Endothelial cell of umbilical vein (primary cell): ENCODE data around the gene KIF26B. TPM values are rescaled to one million over a fixed set of nuclear protein-coding genes. Genes with fewer than 3 reads are reported as not detected.
"Not testable (repeated sequence)": the region's sequence is repeated elsewhere in the genome, so short reads cannot be mapped to it uniquely, and the experiment has no call there.

ENCODE experiments used
- BruUV-seq: library from RNA; stranded (reverse); fragments of 400-500 nt; replicated peaks from 2 replicates; lab custom pipeline; 2021; lab: Mats Ljungman, UMichigan
- CTCF ChIA-PET: fragments of 300-600, 350-600 bp; sonication (Branson Sonifier 250); formaldehyde crosslinking; loops from one replicate; lab custom pipeline; 2021; ENCODE audit warnings: antibody characterized with exemption, inconsistent platforms; lab: Charles Lee
- POLR2A ChIA-PET: fragments of 300-600, 350-600 bp; sonication (Branson Sonifier 250); formaldehyde crosslinking; loops from one replicate; lab custom pipeline; 2021; ENCODE audit warnings: antibody characterized with exemption, inconsistent platforms; lab: Charles Lee
- DNase-seq: peaks from one replicate; pipeline ENCODE4 v3.0.0-alpha.2; 2011; ENCODE audit warnings: low read depth, low spot score
- FAIRE-seq: peaks from 2 replicates; lab custom pipeline; 2011; peaks lifted over from hg19 to GRCh38; lab: Jason Lieb, UNC
- H2AFZ ChIP-seq: 2 replicates; pipeline ENCODE4 v1.6.0; 2012; ENCODE audit warnings: low read depth, low read length, control low read depth, inconsistent platforms
- H3K27ac ChIP-seq: 2 replicates; pipeline ENCODE4 v1.5.1; 2011; ENCODE audit warnings: low read depth, mild to moderate bottlenecking, control low read depth, low read length, moderate library complexity; ENCODE audit not compliant: insufficient read depth
- H3K27me3 ChIP-seq, 2 experiments: 2 replicates each; pipeline versions ENCODE4 v1.6.0 to v1.6.1; 2011; ENCODE audit warnings: low read length in 2 of 2, mixed read lengths in 1 of 2; ENCODE audit not compliant: control insufficient read depth in 2 of 2, insufficient read depth in 2 of 2
- H3K36me3 ChIP-seq, 2 experiments: 2 replicates in 1 of 2; 3 replicates in 1 of 2; pipeline ENCODE4 v1.5.1; 2011; ENCODE audit warnings: low read length in 2 of 2, mild to moderate bottlenecking in 1 of 2, moderate library complexity in 1 of 2; ENCODE audit not compliant: control insufficient read depth in 2 of 2, insufficient read depth in 2 of 2; ENCODE audit errors: extremely low read depth in 1 of 2
- H3K4me1 ChIP-seq: 3 replicates; pipeline ENCODE4 v1.5.1; 2011; ENCODE audit warnings: mild to moderate bottlenecking, low read length; ENCODE audit not compliant: control insufficient read depth, insufficient read depth; ENCODE audit errors: extremely low read depth
- H3K4me2 ChIP-seq: 2 replicates; pipeline ENCODE4 v1.6.1; 2011; ENCODE audit warnings: low read length, control low read depth, mixed read lengths; ENCODE audit not compliant: insufficient read depth
- H3K4me3 ChIP-seq, 3 experiments: fragments of 200-600 bp in 1 of 3; sonication (generic), shearing (Covaris generic) in 1 of 3; replicated peaks in 1 of 3; 2 replicates each; pipeline ENCODE4 v1.5.1; 2011 to 2016; ENCODE audit warnings: control low read depth in 3 of 3, low read length in 3 of 3, mild to moderate bottlenecking in 2 of 3, inconsistent platforms in 1 of 3, low read depth in 1 of 3, moderate library complexity in 1 of 3; ENCODE audit not compliant: insufficient read depth in 1 of 3
- H3K79me2 ChIP-seq: 2 replicates; pipeline ENCODE4 v1.6.0; 2012; ENCODE audit warnings: low read length, inconsistent platforms; ENCODE audit not compliant: control insufficient read depth, insufficient read depth
- H3K9ac ChIP-seq: replicated peaks from 2 replicates; pipeline ENCODE3; 2011; ENCODE audit warnings: low read length, control low read depth; ENCODE audit not compliant: insufficient read depth; ENCODE audit errors: extremely low read depth
- H3K9me1 ChIP-seq: replicated peaks from 3 replicates; pipeline ENCODE4 v1.6.0; 2011; ENCODE audit warnings: mild to moderate bottlenecking, low read length; ENCODE audit not compliant: control insufficient read depth, insufficient read depth; ENCODE audit errors: extremely low read depth
- H3K9me3 ChIP-seq: replicated peaks from 2 replicates; pipeline ENCODE4 v1.5.1; 2012; ENCODE audit warnings: low read length, inconsistent platforms; ENCODE audit not compliant: control insufficient read depth, insufficient read depth
- H4K20me1 ChIP-seq: replicated peaks from 2 replicates; pipeline ENCODE3; 2011; ENCODE audit warnings: mild to moderate bottlenecking, low read length; ENCODE audit not compliant: control insufficient read depth, insufficient read depth; ENCODE audit errors: extremely low read depth
- EZH2 ChIP-seq: IDR thresholded peaks from 2 replicates; pipeline ENCODE4 v1.6.1; 2012; ENCODE audit warnings: borderline replicate concordance, low read depth, mild to moderate bottlenecking, moderate library complexity, low read length, inconsistent platforms; ENCODE audit not compliant: severe bottlenecking
- FOS ChIP-seq: IDR thresholded peaks from 2 replicates; pipeline ENCODE4 v1.6.1; 2011; ENCODE audit warnings: mild to moderate bottlenecking, low read length, moderate library complexity, borderline replicate concordance; ENCODE audit not compliant: insufficient read depth
- GATA2 ChIP-seq: IDR thresholded peaks from 2 replicates; pipeline ENCODE4 v1.7.0; 2011; ENCODE audit warnings: low read depth, mild to moderate bottlenecking, moderate library complexity, mixed read lengths, low read length; ENCODE audit not compliant: insufficient read length, insufficient read depth
- JUN ChIP-seq: IDR thresholded peaks from 2 replicates; pipeline ENCODE4 v1.6.1; 2011; ENCODE audit warnings: borderline replicate concordance, low read depth; ENCODE audit not compliant: insufficient read length, insufficient read depth
- MYC ChIP-seq: IDR thresholded peaks from one replicate; pipeline ENCODE4 v1.6.1; 2011; ENCODE audit warnings: mild to moderate bottlenecking, low read depth, low read length
- dilution Hi-C: fragments of 300-500 bp; cut with MboI; formaldehyde crosslinking; loops from one replicate; pipeline ENCODE4 v1.15.0; 2019; ENCODE audit warnings: low sequenced_read_pairs; ENCODE audit not compliant: extremely low pct_ligation_motif_present
- intact Hi-C: fragments of 100-400 bp; cut with micrococcal nuclease; formaldehyde crosslinking; loops from one replicate; pipeline ENCODE4 v1.10.0; 2022
- polyA plus RNA-seq, 4 experiments: library from polyadenylated mRNA; depleted of rRNA in 3 of 4; stranded (reverse) in 3 of 4; unstranded in 1 of 4; fragments of >200 nt; gene quantifications; 2 replicates each; pipeline versions ENCODE4 v1.2.1 to v1.2.3, GENCODE V29; 2011 to 2012; ENCODE audit warnings: missing spikeins in 1 of 4
- total RNA-seq: library from RNA; stranded (reverse); gene quantifications from 2 replicates; pipeline ENCODE4 v1.2.3, GENCODE V29; 2021

The KIF26B gene
- total and polyA plus RNA-seq, 2 donors (not counting 3 experiments of a cell fraction or from before 2014, with no cell fraction given), result 0.04 to 0.49 TPM

- DNase-seq (no peak), FAIRE-seq (no peak)
- dilution Hi-C loops (no loop called here), intact Hi-C loops (no loop called here)
- Histone ChIP-seq H3K4me1 (no peaks in the 10 kb centered on the region), H3K27me3 (no peaks in the 10 kb centered on the region), H3K79me2 (no peaks in the 10 kb centered on the region), H3K36me3 (no peaks in the 10 kb centered on the region), H3K9me3 (no peaks in the 10 kb centered on the region), H3K27ac (no peak overlapping the region), H2AFZ (no peak overlapping the region), H3K9ac (no peak overlapping the region), H3K4me3 (no peak overlapping the region), H3K4me2 (no peak overlapping the region), H3K9me1 (no peaks in the 10 kb centered on the region), H4K20me1 (no peaks in the 10 kb centered on the region)
- BruUV-seq, result no TSS peak
- CTCF ChIA-PET, result no interaction called here
- TF ChIP-seq JUN, result no peak
- POLR2A ChIA-PET, result no interaction called here
Measured at GRCh38 chr1:245718951-245719350, 564.2 kb downstream of the KIF26B start.

- FAIRE-seq (no peak), DNase-seq (no peak)
- no peak for TF ChIP-seq GATA2
- no peak for TF ChIP-seq MYC
- TF ChIP-seq FOS, result no peak
- no peak for TF ChIP-seq EZH2
- no peak for TF ChIP-seq JUN
- ChIA-PET POLR2A (no interaction called here), CTCF (no interaction called here)
- Histone ChIP-seq H3K9me1 (no peaks in the 10 kb centered on the region), H3K9me3 (no peaks in the 10 kb centered on the region), H3K36me3 (no peaks in the 10 kb centered on the region), H4K20me1 (no peaks in the 10 kb centered on the region), H3K4me3 (no peak overlapping the region), H3K27ac (no peak overlapping the region), H3K27me3 (no peaks in the 10 kb centered on the region), H3K4me1 (no peaks in the 10 kb centered on the region), H2AFZ (no peak overlapping the region), H3K9ac (no peak overlapping the region), H3K79me2 (no peaks in the 10 kb centered on the region), H3K4me2 (no peak overlapping the region)
- BruUV-seq, result no TSS peak
- dilution Hi-C loops (no loop called here), intact Hi-C loops (no loop called here)
Measured at GRCh38 chr1:245721488-245721887, 566.7 kb downstream of the KIF26B start.

GRCh38 chr1:245728035-245728434 is 573.2 kb downstream of the KIF26B start:
- H3K36me3 ChIP-seq, H3K79me2 ChIP-seq, H4K20me1 ChIP-seq, dilution Hi-C loops, H3K9ac ChIP-seq, H3K27ac ChIP-seq, H3K4me2 ChIP-seq, H3K4me3 ChIP-seq, H3K27me3 ChIP-seq, H3K9me1 ChIP-seq, H2AFZ ChIP-seq, FAIRE-seq, BruUV-seq, intact Hi-C loops, H3K9me3 ChIP-seq, DNase-seq, POLR2A ChIA-PET, CTCF ChIA-PET, H3K4me1 ChIP-seq: not testable (repeated sequence)
